HL-60 (cell line): Measurements from ENCODE around the gene PGS1.

Source experiments
- DNase-seq, 2 experiments: peaks; one replicate each; pipeline ENCODE4 v3.0.0-alpha.2; 2010 to 2020; ENCODE audit warnings: low read depth in 1 of 2, low spot score in 1 of 2
- H3K27ac ChIP-seq: fragments of 250-450 bp; sonication (Bioruptor Pico); replicated peaks from 2 replicates; pipeline ENCODE4 v1.5.1; 2020; ENCODE audit warnings: mild to moderate bottlenecking, moderate library complexity
- H3K27me3 ChIP-seq: fragments of 250-450 bp; sonication (Bioruptor Pico); 2 replicates; pipeline ENCODE4 v1.5.1; 2021; ENCODE audit warnings: mild to moderate bottlenecking, moderate library complexity; ENCODE audit not compliant: insufficient read depth, poor library complexity, severe bottlenecking
- H3K4me3 ChIP-seq: replicated peaks from 2 replicates; pipeline ENCODE4 v1.5.1; 2011; ENCODE audit warnings: mild to moderate bottlenecking, control low read depth, low read length; ENCODE audit not compliant: insufficient read depth
- GABPA ChIP-seq: IDR thresholded peaks from 2 replicates; pipeline ENCODE4 v1.6.1; 2012; ENCODE audit warnings: low read depth
- POLR2AphosphoS5 ChIP-seq: IDR thresholded peaks from 2 replicates; pipeline ENCODE4 v1.6.1; 2012; ENCODE audit warnings: low read depth
- SPI1 ChIP-seq: IDR thresholded peaks from 2 replicates; pipeline ENCODE4 v1.6.1; 2012; ENCODE audit warnings: low read depth, mild to moderate bottlenecking, borderline replicate concordance
- TF ChIP-seq, protein P1 (sequence below): IDR thresholded peaks from one replicate; pipeline ENCODE4 v1.5.1; 2011; ENCODE audit warnings: low read length, control low read depth, inconsistent platforms; ENCODE audit not compliant: insufficient read depth
- TF ChIP-seq, protein P2 (sequence below): IDR thresholded peaks from 2 replicates; pipeline ENCODE4 v1.6.1; 2012; ENCODE audit warnings: low read depth; ENCODE audit not compliant: insufficient replicate concordance

PGS1 gene

GRCh38 chr17:78411241-78411857 lies 32.9 kb downstream of the PGS1 start:
- Histone ChIP-seq H3K27me3 (no peaks in the 10 kb centered on the region), H3K27ac (no peak overlapping the region), H3K4me3 (no peak overlapping the region)
- TF ChIP-seq SPI1 (no peak), GABPA (no peak), POLR2AphosphoS5 (no peak)
- TF ChIP-seq, protein P1, sequence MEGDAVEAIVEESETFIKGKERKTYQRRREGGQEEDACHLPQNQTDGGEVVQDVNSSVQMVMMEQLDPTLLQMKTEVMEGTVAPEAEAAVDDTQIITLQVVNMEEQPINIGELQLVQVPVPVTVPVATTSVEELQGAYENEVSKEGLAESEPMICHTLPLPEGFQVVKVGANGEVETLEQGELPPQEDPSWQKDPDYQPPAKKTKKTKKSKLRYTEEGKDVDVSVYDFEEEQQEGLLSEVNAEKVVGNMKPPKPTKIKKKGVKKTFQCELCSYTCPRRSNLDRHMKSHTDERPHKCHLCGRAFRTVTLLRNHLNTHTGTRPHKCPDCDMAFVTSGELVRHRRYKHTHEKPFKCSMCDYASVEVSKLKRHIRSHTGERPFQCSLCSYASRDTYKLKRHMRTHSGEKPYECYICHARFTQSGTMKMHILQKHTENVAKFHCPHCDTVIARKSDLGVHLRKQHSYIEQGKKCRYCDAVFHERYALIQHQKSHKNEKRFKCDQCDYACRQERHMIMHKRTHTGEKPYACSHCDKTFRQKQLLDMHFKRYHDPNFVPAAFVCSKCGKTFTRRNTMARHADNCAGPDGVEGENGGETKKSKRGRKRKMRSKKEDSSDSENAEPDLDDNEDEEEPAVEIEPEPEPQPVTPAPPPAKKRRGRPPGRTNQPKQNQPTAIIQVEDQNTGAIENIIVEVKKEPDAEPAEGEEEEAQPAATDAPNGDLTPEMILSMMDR: no peak
- TF ChIP-seq, protein P2, sequence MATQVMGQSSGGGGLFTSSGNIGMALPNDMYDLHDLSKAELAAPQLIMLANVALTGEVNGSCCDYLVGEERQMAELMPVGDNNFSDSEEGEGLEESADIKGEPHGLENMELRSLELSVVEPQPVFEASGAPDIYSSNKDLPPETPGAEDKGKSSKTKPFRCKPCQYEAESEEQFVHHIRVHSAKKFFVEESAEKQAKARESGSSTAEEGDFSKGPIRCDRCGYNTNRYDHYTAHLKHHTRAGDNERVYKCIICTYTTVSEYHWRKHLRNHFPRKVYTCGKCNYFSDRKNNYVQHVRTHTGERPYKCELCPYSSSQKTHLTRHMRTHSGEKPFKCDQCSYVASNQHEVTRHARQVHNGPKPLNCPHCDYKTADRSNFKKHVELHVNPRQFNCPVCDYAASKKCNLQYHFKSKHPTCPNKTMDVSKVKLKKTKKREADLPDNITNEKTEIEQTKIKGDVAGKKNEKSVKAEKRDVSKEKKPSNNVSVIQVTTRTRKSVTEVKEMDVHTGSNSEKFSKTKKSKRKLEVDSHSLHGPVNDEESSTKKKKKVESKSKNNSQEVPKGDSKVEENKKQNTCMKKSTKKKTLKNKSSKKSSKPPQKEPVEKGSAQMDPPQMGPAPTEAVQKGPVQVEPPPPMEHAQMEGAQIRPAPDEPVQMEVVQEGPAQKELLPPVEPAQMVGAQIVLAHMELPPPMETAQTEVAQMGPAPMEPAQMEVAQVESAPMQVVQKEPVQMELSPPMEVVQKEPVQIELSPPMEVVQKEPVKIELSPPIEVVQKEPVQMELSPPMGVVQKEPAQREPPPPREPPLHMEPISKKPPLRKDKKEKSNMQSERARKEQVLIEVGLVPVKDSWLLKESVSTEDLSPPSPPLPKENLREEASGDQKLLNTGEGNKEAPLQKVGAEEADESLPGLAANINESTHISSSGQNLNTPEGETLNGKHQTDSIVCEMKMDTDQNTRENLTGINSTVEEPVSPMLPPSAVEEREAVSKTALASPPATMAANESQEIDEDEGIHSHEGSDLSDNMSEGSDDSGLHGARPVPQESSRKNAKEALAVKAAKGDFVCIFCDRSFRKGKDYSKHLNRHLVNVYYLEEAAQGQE: no peak
- DNase-seq: no peak

GRCh38 chr17:78412403-78412802 lies 34.0 kb downstream of the PGS1 start:
- no peak overlapping the region for H3K4me3 ChIP-seq
- DNase-seq: peak in 1 of 2 experiments; percentile 14
- H3K27ac ChIP-seq: peak overlapping the region; percentile 18
- TF ChIP-seq GABPA (no peak), SPI1 (no peak)
- TF ChIP-seq, protein P2: no peak
- TF ChIP-seq, protein P1: peak; percentile 43
- H3K27me3 ChIP-seq: no peaks in the 10 kb centered on the region

- peak overlapping the region; percentile 9 for H3K27ac ChIP-seq
Observed at GRCh38 chr17:78414178-78415162, 36.0 kb downstream of the PGS1 start.

More at GRCh38 chr17:78414178-78415162, 36.0 kb downstream of the PGS1 start:
- Histone ChIP-seq H3K4me3 (no peak overlapping the region), H3K27me3 (no peaks in the 10 kb centered on the region)
- no peak for DNase-seq
- TF ChIP-seq GABPA (no peak), SPI1 (no peak), POLR2AphosphoS5 (no peak)
- TF ChIP-seq, protein P2: no peak
- TF ChIP-seq, protein P1: no peak
